HepG2 (cell line): ENCODE data around the gene JPT1. TPM values are rescaled to one million over a fixed set of nuclear protein-coding genes. Genes with fewer than 3 reads are reported as not detected.

Source experiments
- GABPB1 ChIP-seq: IDR thresholded peaks from 2 replicates; pipeline ENCODE4 v1.6.1; 2016; ENCODE audit warnings: mild to moderate bottlenecking, missing genetic modification reagents, moderate library complexity, missing compliant biosample characterization
- IRF2 ChIP-seq: IDR thresholded peaks from 2 replicates; pipeline ENCODE4 v1.6.1; 2018; ENCODE audit warnings: missing genetic modification reagents, missing compliant biosample characterization
- MYC ChIP-seq: sonication (generic); formaldehyde crosslinking; IDR thresholded peaks from 2 replicates; pipeline ENCODE4 v1.9.0; 2021; ENCODE audit warnings: missing genetic modification reagents, borderline replicate concordance
- PPARG ChIP-seq: conservative IDR thresholded peaks from 2 replicates; pipeline ENCODE4 v1.6.1; 2016; ENCODE audit warnings: missing biosample characterization, missing genetic modification reagents
- SIN3A ChIP-seq: IDR thresholded peaks from 2 replicates; pipeline ENCODE4 v1.6.1; 2011; ENCODE audit warnings: low read depth, mild to moderate bottlenecking, control low read depth, low read length, borderline replicate concordance
- SP1 ChIP-seq, 2 experiments: fragments of 450-650 bp in 1 of 2; sonication (generic) in 1 of 2; formaldehyde crosslinking in 1 of 2; IDR thresholded peaks; 2 replicates each; pipeline versions ENCODE4 v1.4.0 to v1.6.1; 2016 to 2020; ENCODE audit warnings: missing genetic modification reagents in 1 of 2
- SPEN ChIP-seq: sonication (generic); formaldehyde crosslinking; IDR thresholded peaks from 2 replicates; pipeline ENCODE4 v1.5.1; 2020; ENCODE audit warnings: low read depth, mild to moderate bottlenecking, missing genetic modification reagents
- SSRP1 ChIP-seq: IDR thresholded peaks from 2 replicates; pipeline ENCODE4 v1.6.1; 2016; ENCODE audit warnings: control low read depth
- TEAD3 ChIP-seq: optimal IDR thresholded peaks from 2 replicates; pipeline ENCODE3; 2016; ENCODE audit warnings: borderline replicate concordance
- YY1 ChIP-seq: IDR thresholded peaks from 2 replicates; pipeline ENCODE4 v1.6.1; 2011; ENCODE audit warnings: low read length, low read depth, moderate library complexity, mild to moderate bottlenecking; ENCODE audit not compliant: insufficient read depth, insufficient replicate concordance
- ZNF232 ChIP-seq: sonication (generic); formaldehyde crosslinking; IDR thresholded peaks from 2 replicates; pipeline ENCODE4 v1.4.0; 2020; ENCODE audit warnings: missing genetic modification reagents, borderline replicate concordance
- ZNF34 ChIP-seq: sonication (generic); formaldehyde crosslinking; IDR thresholded peaks from 2 replicates; pipeline ENCODE4 v1.4.0; 2020; ENCODE audit warnings: mild to moderate bottlenecking, missing genetic modification reagents, borderline replicate concordance
- ZNF432 ChIP-seq: sonication (generic); formaldehyde crosslinking; IDR thresholded peaks from 2 replicates; pipeline ENCODE4 v1.5.0; 2020; ENCODE audit warnings: missing genetic modification reagents, mild to moderate bottlenecking, borderline replicate concordance
- polyA plus RNA-seq, 8 experiments: library from polyadenylated mRNA; depleted of rRNA in 3 of 8; stranded (reverse) in 7 of 8; unstranded in 1 of 8; fragments of >200 nt; fragmentation: Illumina TruSeq in 4 of 8; extraction: Trizol in 4 of 8; gene quantifications; 2 replicates each; pipeline versions ENCODE4 v1.2.1 to v1.2.3, GENCODE V29; 2011 to 2016; ENCODE audit warnings: low read depth in 4 of 8, missing spikeins in 1 of 8, mixed read lengths in 1 of 8; ENCODE audit not compliant: insufficient read depth in 1 of 8
- total RNA-seq, 5 experiments: library from RNA; depleted of rRNA; stranded (reverse); fragments of >200 nt; fragmentation: Illumina TruSeq; extraction: Trizol; gene quantifications; 2 replicates each; pipeline ENCODE4 v1.2.3, GENCODE V29; 2016; ENCODE audit warnings: low read depth in 1 of 5
- TF ChIP-seq, protein P1 (sequence below): sonication (generic); formaldehyde crosslinking; conservative IDR thresholded peaks from 2 replicates; pipeline ENCODE4 v1.4.0; 2020; ENCODE audit warnings: missing genetic modification reagents
- TF ChIP-seq, protein P2 (sequence below): IDR thresholded peaks from 2 replicates; pipeline ENCODE4 v1.6.1; 2016; ENCODE audit warnings: missing biosample characterization, missing genetic modification reagents, low read depth
- TF ChIP-seq, protein P3 (sequence below): IDR thresholded peaks from 2 replicates; pipeline ENCODE4 v1.6.1; 2018; ENCODE audit warnings: missing genetic modification reagents, mild to moderate bottlenecking, missing compliant biosample characterization
- TF ChIP-seq, protein P4 (sequence below): sonication (generic); formaldehyde crosslinking; IDR thresholded peaks from 2 replicates; pipeline ENCODE4 v1.4.0; 2020; ENCODE audit warnings: mild to moderate bottlenecking, missing genetic modification reagents
- TF ChIP-seq, protein P5 (sequence below): sonication (generic); formaldehyde crosslinking; IDR thresholded peaks from 2 replicates; pipeline ENCODE4 v1.9.0; 2021; ENCODE audit warnings: missing genetic modification reagents, borderline replicate concordance

JPT1 gene
- total and polyA plus RNA-seq, 2 of the 13 experiments (the other 11 are each of a cell fraction or from before 2014, with no cell fraction given): 43.3 to 256 TPM

DNA sequence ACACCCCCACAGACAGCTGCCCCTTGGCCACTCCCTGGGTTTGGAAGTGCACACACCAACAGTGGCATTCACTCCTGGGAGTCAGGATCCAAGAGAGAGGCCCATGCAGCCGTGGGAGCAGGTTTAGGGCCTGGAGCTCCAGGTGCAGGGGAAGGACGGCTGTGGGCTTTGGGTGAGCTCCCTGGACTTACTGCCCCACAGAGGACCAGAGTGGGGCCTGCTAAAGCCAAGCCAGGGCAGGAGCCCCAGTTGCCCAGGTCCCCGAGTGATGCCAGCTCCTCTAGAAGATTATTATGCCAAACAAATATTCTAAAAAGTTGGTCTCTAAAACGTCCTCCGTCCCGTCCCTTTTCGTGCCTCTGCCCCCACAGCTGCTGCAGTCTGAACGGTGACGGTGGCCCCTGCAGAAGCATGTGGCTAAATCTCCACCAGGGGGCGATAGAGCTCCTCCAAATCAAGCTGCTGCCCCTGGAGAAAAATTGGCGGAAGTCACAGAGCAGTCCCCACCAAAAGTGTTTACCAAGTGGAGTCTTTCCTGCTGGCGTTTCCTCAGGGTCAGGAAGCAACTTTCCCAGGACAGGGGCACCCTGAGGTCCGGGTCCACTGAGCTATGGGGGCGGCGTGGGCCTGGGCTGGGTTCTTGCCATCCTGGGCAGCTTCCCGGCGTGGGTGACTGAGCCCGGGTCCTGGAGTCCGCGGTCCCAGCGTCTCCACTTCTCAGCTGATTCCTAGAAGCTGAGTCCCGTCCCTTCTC, 40.3 kb downstream of the JPT1 start (continued):
- no peak for TF ChIP-seq SP1 (IDR thresholded peaks at IDR 0.05)
- TF ChIP-seq SP1 (CRISPR knock-in tag; IDR thresholded peaks at IDR 0.05): peak; percentile 41; the same call in 1 of the 2 replicates
- TF ChIP-seq SIN3A: 0 out of 2 replicates have a peak, but pooled peaks have one; percentile 48
- TF ChIP-seq IRF2 (CRISPR knock-in tag): peak; percentile 83
- 0 out of 2 replicates have a peak, but pooled peaks have one; percentile 41 for TF ChIP-seq SSRP1 (CRISPR knock-in tag)
- TF ChIP-seq PPARG (CRISPR knock-in tag): peak; percentile 46; the same call in 1 of the 2 replicates
- TF ChIP-seq, protein P1, sequence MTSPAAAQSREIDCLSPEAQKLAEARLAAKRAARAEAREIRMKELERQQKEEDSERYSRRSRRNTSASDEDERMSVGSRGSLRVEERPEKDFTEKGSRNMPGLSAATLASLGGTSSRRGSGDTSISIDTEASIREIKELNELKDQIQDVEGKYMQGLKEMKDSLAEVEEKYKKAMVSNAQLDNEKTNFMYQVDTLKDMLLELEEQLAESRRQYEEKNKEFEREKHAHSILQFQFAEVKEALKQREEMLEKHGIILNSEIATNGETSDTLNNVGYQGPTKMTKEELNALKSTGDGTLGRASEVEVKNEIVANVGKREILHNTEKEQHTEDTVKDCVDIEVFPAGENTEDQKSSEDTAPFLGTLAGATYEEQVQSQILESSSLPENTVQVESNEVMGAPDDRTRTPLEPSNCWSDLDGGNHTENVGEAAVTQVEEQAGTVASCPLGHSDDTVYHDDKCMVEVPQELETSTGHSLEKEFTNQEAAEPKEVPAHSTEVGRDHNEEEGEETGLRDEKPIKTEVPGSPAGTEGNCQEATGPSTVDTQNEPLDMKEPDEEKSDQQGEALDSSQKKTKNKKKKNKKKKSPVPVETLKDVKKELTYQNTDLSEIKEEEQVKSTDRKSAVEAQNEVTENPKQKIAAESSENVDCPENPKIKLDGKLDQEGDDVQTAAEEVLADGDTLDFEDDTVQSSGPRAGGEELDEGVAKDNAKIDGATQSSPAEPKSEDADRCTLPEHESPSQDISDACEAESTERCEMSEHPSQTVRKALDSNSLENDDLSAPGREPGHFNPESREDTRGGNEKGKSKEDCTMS: no peak
- TF ChIP-seq GABPB1 (CRISPR knock-in tag): peak; percentile 68
- TF ChIP-seq, protein P2, sequence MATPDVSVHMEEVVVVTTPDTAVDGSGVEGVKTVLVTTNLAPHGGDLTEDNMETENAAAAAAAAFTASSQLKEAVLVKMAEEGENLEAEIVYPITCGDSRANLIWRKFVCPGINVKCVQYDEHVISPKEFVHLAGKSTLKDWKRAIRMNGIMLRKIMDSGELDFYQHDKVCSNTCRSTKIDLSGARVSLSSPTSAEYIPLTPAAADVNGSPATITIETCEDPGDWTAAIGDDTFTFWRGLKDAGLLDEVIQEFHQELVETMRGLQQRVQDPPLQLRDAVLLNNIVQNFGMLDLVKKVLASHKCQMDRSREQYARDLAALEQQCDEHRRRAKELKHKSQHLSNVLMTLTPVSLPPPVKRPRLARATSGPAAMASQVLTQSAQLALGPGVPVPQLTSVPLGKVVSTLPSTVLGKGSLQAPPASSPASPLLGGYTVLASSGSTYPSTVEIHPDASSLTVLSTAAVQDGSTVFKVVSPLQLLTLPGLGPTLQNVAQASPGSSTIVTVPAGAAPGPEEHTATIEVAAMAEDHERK (CRISPR knock-in tag): no peak
- TF ChIP-seq ZNF432 (CRISPR knock-in tag): no peak
- TF ChIP-seq SPEN (CRISPR knock-in tag): 0 out of 2 replicates have a peak, but pooled peaks have one; percentile 36
- TF ChIP-seq, protein P3, sequence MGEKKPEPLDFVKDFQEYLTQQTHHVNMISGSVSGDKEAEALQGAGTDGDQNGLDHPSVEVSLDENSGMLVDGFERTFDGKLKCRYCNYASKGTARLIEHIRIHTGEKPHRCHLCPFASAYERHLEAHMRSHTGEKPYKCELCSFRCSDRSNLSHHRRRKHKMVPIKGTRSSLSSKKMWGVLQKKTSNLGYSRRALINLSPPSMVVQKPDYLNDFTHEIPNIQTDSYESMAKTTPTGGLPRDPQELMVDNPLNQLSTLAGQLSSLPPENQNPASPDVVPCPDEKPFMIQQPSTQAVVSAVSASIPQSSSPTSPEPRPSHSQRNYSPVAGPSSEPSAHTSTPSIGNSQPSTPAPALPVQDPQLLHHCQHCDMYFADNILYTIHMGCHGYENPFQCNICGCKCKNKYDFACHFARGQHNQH: peak; percentile 71; the same call in 1 of the 2 replicates
- TF ChIP-seq ZNF34 (CRISPR knock-in tag): no peak
- TF ChIP-seq TEAD3 (CRISPR knock-in tag): peak; percentile 61
- peak; percentile 70 for TF ChIP-seq YY1
- no peak; the same call in 1 of the 2 replicates for TF ChIP-seq MYC (CRISPR knock-in tag)
- no peak for TF ChIP-seq ZNF232 (CRISPR knock-in tag)
- TF ChIP-seq, protein P4, sequence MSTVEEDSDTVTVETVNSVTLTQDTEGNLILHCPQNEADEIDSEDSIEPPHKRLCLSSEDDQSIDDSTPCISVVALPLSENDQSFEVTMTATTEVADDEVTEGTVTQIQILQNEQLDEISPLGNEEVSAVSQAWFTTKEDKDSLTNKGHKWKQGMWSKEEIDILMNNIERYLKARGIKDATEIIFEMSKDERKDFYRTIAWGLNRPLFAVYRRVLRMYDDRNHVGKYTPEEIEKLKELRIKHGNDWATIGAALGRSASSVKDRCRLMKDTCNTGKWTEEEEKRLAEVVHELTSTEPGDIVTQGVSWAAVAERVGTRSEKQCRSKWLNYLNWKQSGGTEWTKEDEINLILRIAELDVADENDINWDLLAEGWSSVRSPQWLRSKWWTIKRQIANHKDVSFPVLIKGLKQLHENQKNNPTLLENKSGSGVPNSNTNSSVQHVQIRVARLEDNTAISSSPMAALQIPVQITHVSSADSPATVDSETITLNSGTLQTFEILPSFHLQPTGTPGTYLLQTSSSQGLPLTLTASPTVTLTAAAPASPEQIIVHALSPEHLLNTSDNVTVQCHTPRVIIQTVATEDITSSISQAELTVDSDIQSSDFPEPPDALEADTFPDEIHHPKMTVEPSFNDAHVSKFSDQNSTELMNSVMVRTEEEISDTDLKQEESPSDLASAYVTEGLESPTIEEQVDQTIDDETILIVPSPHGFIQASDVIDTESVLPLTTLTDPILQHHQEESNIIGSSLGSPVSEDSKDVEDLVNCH (CRISPR knock-in tag): no peak
- TF ChIP-seq, protein P5, sequence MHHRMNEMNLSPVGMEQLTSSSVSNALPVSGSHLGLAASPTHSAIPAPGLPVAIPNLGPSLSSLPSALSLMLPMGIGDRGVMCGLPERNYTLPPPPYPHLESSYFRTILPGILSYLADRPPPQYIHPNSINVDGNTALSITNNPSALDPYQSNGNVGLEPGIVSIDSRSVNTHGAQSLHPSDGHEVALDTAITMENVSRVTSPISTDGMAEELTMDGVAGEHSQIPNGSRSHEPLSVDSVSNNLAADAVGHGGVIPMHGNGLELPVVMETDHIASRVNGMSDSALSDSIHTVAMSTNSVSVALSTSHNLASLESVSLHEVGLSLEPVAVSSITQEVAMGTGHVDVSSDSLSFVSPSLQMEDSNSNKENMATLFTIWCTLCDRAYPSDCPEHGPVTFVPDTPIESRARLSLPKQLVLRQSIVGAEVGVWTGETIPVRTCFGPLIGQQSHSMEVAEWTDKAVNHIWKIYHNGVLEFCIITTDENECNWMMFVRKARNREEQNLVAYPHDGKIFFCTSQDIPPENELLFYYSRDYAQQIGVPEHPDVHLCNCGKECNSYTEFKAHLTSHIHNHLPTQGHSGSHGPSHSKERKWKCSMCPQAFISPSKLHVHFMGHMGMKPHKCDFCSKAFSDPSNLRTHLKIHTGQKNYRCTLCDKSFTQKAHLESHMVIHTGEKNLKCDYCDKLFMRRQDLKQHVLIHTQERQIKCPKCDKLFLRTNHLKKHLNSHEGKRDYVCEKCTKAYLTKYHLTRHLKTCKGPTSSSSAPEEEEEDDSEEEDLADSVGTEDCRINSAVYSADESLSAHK (CRISPR knock-in tag): no peak
